OCI-LY7 (cell line): ENCODE results near the gene MRNIP. TPM values are rescaled to one million over a fixed set of nuclear protein-coding genes. Genes with fewer than 3 reads are reported as not detected.

Source experiments
- BruUV-seq: library from RNA; stranded (reverse); fragments of 400-500 nt; replicated peaks from 2 replicates; lab custom pipeline; 2021; lab: Mats Ljungman, UMichigan
- CTCF ChIA-PET: fragments of 300-600 bp; sonication (Branson Sonifier 250); formaldehyde crosslinking; loops from one replicate; lab custom pipeline; 2022; ENCODE audit warnings: antibody characterized with exemption; ENCODE audit not compliant: unreplicated experiment; lab: Charles Lee
- POLR2A ChIA-PET: fragments of 300-600 bp; sonication (Branson Sonifier 250); formaldehyde crosslinking; loops from one replicate; lab custom pipeline; 2022; ENCODE audit warnings: antibody characterized with exemption; lab: Charles Lee
- DNase-seq: peaks from one replicate; pipeline ENCODE4 v3.0.0-alpha.2; 2015; ENCODE audit warnings: low spot score
- H2AFZ ChIP-seq: fragments of 200-600 bp; sonication (generic), shearing (Covaris generic); 2 replicates; pipeline ENCODE4 v1.6.1; 2014; ENCODE audit warnings: mild to moderate bottlenecking, antibody characterized with exemption, low read length, moderate library complexity
- H3K27ac ChIP-seq: fragments of 200-600 bp; sonication (generic); 2 replicates; pipeline ENCODE4 v1.5.1; 2014; ENCODE audit warnings: mixed run types, low read depth, mild to moderate bottlenecking, moderate library complexity, low read length, inconsistent platforms; ENCODE audit not compliant: poor library complexity, severe bottlenecking
- H3K36me3 ChIP-seq: fragments of 200-600 bp; sonication (generic); 2 replicates; pipeline ENCODE4 v1.6.1; 2014; ENCODE audit warnings: mild to moderate bottlenecking, antibody characterized with exemption, low read length, moderate library complexity, mixed read lengths; ENCODE audit not compliant: insufficient read depth
- H3K4me1 ChIP-seq: fragments of 200-600 bp; sonication (generic); 2 replicates; pipeline ENCODE4 v1.5.1; 2014; ENCODE audit warnings: mild to moderate bottlenecking, low read length; ENCODE audit not compliant: insufficient read depth, poor library complexity, severe bottlenecking
- H3K4me2 ChIP-seq: fragments of 200-600 bp; sonication (generic); 2 replicates; pipeline ENCODE4 v1.6.1; 2014; ENCODE audit warnings: mild to moderate bottlenecking, low read length
- H3K4me3 ChIP-seq: fragments of 200-600 bp; sonication (generic); 2 replicates; pipeline ENCODE4 v1.5.1; 2014; ENCODE audit warnings: mild to moderate bottlenecking, low read depth, low read length; ENCODE audit not compliant: poor library complexity, severe bottlenecking
- H3K79me2 ChIP-seq: fragments of 200-600 bp; sonication (generic); 2 replicates; pipeline ENCODE4 v1.6.1; 2016; ENCODE audit warnings: low read depth, mild to moderate bottlenecking, low read length, moderate library complexity, mixed read lengths; ENCODE audit not compliant: insufficient read depth
- H3K9me2 ChIP-seq: fragments of 200-600 bp; sonication (generic); 2 replicates; pipeline ENCODE4 v1.6.1; 2016; ENCODE audit warnings: mild to moderate bottlenecking, low read length, mixed read lengths; ENCODE audit not compliant: insufficient read depth
- H3K9me3 ChIP-seq: fragments of 200-600 bp; sonication (generic); 2 replicates; pipeline ENCODE4 v1.6.1; 2014; ENCODE audit warnings: mild to moderate bottlenecking, mixed run types, low read length, mixed read lengths
- H4K20me1 ChIP-seq: fragments of 200-600 bp; sonication (generic); 2 replicates; pipeline ENCODE4 v1.6.1; 2014; ENCODE audit warnings: mild to moderate bottlenecking, antibody characterized with exemption, low read length, moderate library complexity, mixed read lengths; ENCODE audit not compliant: insufficient read depth
- CTCF ChIP-seq: fragments of 200-600 bp; sonication (generic); conservative IDR thresholded peaks from 2 replicates; pipeline ENCODE4 v1.5.1; 2014; ENCODE audit warnings: mild to moderate bottlenecking, antibody characterized with exemption, low read length, moderate library complexity, mixed read lengths
- EZH2phosphoT487 ChIP-seq: fragments of 200-600 bp; sonication (generic); IDR thresholded peaks from 2 replicates; pipeline ENCODE4 v1.6.1; 2018; ENCODE audit warnings: low read depth, borderline replicate concordance, mild to moderate bottlenecking, mixed run types, antibody characterized with exemption, low read length, moderate library complexity, mixed read lengths
- intact Hi-C: fragments of 100-400 bp; cut with micrococcal nuclease; formaldehyde crosslinking; loops from one replicate; pipeline ENCODE4 v1.10.0; 2022; ENCODE audit not compliant: unreplicated experiment
- total RNA-seq, 2 experiments: library from RNA; depleted of rRNA in 1 of 2; stranded (reverse); fragments of >200 nt in 1 of 2; shearing (Covaris generic) in 1 of 2; gene quantifications; 2 replicates each; pipeline ENCODE4 v1.2.3, GENCODE V29; 2014 to 2022

Gene MRNIP
- total RNA-seq, 2 experiments from 2014 or later = 70.5 to 78.7 TPM

GRCh38 chr5:179840766-179841165 lies 17.9 kb downstream of the MRNIP start:
- intact Hi-C loops = no loop called here
- BruUV-seq = no TSS peak
- DNase-seq = no peak
- Histone ChIP-seq H3K9me2 (no peaks in the 10 kb centered on the region), H3K4me1 (no peaks in the 10 kb centered on the region), H3K79me2 (no peaks in the 10 kb centered on the region), H3K27ac (no peak overlapping the region), H3K36me3 (peaks cover 90% of the 10 kb centered on the region), H3K9me3 (peaks cover 8% of the 10 kb centered on the region; the same call in 1 of the 2 replicates), H2AFZ (no peak overlapping the region), H3K4me2 (no peak overlapping the region), H3K4me3 (no peak overlapping the region), H4K20me1 (no peaks in the 10 kb centered on the region)
- TF ChIP-seq EZH2phosphoT487 (no peak), CTCF (no peak)
- ChIA-PET CTCF (no interaction called here), POLR2A (no interaction called here)

- no peaks in the 10 kb centered on the region for H4K20me1 ChIP-seq
- no peak overlapping the region for H2AFZ ChIP-seq
- H3K9me3 ChIP-seq = peaks cover 8% of the 10 kb centered on the region; the same call in 1 of the 2 replicates
- H3K27ac ChIP-seq = no peak overlapping the region
- intact Hi-C loops = no loop called here
- POLR2A ChIA-PET = no interaction called here
- TF ChIP-seq CTCF = no peak
- TF ChIP-seq EZH2phosphoT487 = no peak
- CTCF ChIA-PET = no interaction called here
- H3K4me3 ChIP-seq = no peak overlapping the region
- H3K79me2 ChIP-seq = no peaks in the 10 kb centered on the region
- DNase-seq = no peak
- no peak overlapping the region for H3K4me2 ChIP-seq
- BruUV-seq = no TSS peak
- H3K4me1 ChIP-seq = no peaks in the 10 kb centered on the region
- peaks cover 90% of the 10 kb centered on the region for H3K36me3 ChIP-seq
- H3K9me2 ChIP-seq = no peaks in the 10 kb centered on the region
Measured at GRCh38 chr5:179840321-179840720, 18.3 kb downstream of the MRNIP start.

GRCh38 chr5:179839328-179840256 lies 19.0 kb downstream of the MRNIP start:
- BruUV-seq = no TSS peak
- H4K20me1 ChIP-seq = no peaks in the 10 kb centered on the region
- H3K79me2 ChIP-seq = no peaks in the 10 kb centered on the region
- intact Hi-C loops = no loop called here
- POLR2A ChIA-PET = interaction anchor here (0.7 kb wide), 1 partner anchor 14 kb away, joined by 7 read pairs; no protein-coding TSS in a partner anchor
- H3K4me1 ChIP-seq = no peaks in the 10 kb centered on the region
- H3K4me2 ChIP-seq = no peak overlapping the region
- CTCF ChIA-PET = no interaction called here
- H2AFZ ChIP-seq = no peak overlapping the region
- TF ChIP-seq EZH2phosphoT487 (no peak), CTCF (no peak)
- no peaks in the 10 kb centered on the region for H3K9me2 ChIP-seq
- H3K27ac ChIP-seq = no peak overlapping the region
- peaks cover 2% of the 10 kb centered on the region; the same call in 1 of the 2 replicates for H3K9me3 ChIP-seq
- H3K36me3 ChIP-seq = peaks cover 83% of the 10 kb centered on the region
- DNase-seq = no peak
- no peak overlapping the region for H3K4me3 ChIP-seq
